Measurements from ENCODE around the gene KIF26B.

Gene KIF26B

DNA sequence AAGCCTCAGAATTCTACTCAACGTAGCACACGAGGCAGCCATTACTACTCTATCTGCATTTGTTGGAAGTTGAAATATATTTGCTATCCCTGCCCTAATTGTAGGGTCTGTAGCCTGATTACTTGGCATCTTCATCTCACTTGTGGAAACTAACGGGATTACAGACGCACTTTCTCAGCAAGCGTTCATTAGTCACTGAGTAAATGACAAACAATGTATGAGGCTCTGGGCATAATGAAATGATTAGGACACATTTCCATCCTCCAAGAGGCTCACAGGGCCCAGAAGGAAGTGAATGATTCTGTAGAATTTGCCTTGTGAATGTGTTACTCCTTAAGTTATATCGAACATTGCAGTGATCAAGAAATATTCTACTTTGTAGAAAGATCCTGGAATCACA is 78.1 kb downstream of the KIF26B start:
- Histone ChIP-seq H3K79me2 (ENCODE audit: insufficient read depth, low read length) (no peaks in the 10 kb centered on the region), H3K4me2 (ENCODE audit: low read depth, low read length, poor library complexity, severe bottlenecking) (no peak overlapping the region), H4K20me1 (ENCODE audit: insufficient read depth, low read length, poor library complexity, severe bottlenecking) (no peaks in the 10 kb centered on the region), H3K36me3 (ENCODE audit: insufficient read depth, low read length) (no peaks in the 10 kb centered on the region), H3K9me2 (replicated peaks; ENCODE audit: low read depth, low read length) (no peaks in the 10 kb centered on the region), H3K27me3 (ENCODE audit: insufficient read depth, low read length, poor library complexity, severe bottlenecking) (no peaks in the 10 kb centered on the region), H2AFZ (ENCODE audit: low read length) (no peak overlapping the region), H3K9ac (ENCODE audit: low read depth, low read length, poor library complexity, severe bottlenecking) (no peak overlapping the region), H3F3A (ENCODE audit: low read depth) (no peaks in the 10 kb centered on the region), H3K4me1 (ENCODE audit: insufficient read depth, low read length, poor library complexity, severe bottlenecking) (no peaks in the 10 kb centered on the region), H3K4me3 (ENCODE audit: low read length, poor library complexity, severe bottlenecking) (no peak overlapping the region), H3K9me3 (ENCODE audit: insufficient read depth, low read depth, low read length) (no peaks in the 10 kb centered on the region)
- TF ChIP-seq EZH2phosphoT487 (IDR thresholded peaks at IDR 0.05; ENCODE audit: borderline replicate concordance), result no peak
- TF ChIP-seq, protein P1, sequence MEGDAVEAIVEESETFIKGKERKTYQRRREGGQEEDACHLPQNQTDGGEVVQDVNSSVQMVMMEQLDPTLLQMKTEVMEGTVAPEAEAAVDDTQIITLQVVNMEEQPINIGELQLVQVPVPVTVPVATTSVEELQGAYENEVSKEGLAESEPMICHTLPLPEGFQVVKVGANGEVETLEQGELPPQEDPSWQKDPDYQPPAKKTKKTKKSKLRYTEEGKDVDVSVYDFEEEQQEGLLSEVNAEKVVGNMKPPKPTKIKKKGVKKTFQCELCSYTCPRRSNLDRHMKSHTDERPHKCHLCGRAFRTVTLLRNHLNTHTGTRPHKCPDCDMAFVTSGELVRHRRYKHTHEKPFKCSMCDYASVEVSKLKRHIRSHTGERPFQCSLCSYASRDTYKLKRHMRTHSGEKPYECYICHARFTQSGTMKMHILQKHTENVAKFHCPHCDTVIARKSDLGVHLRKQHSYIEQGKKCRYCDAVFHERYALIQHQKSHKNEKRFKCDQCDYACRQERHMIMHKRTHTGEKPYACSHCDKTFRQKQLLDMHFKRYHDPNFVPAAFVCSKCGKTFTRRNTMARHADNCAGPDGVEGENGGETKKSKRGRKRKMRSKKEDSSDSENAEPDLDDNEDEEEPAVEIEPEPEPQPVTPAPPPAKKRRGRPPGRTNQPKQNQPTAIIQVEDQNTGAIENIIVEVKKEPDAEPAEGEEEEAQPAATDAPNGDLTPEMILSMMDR (conservative IDR thresholded peaks at IDR 0.05; ENCODE audit: low read length), result no peak

DNA sequence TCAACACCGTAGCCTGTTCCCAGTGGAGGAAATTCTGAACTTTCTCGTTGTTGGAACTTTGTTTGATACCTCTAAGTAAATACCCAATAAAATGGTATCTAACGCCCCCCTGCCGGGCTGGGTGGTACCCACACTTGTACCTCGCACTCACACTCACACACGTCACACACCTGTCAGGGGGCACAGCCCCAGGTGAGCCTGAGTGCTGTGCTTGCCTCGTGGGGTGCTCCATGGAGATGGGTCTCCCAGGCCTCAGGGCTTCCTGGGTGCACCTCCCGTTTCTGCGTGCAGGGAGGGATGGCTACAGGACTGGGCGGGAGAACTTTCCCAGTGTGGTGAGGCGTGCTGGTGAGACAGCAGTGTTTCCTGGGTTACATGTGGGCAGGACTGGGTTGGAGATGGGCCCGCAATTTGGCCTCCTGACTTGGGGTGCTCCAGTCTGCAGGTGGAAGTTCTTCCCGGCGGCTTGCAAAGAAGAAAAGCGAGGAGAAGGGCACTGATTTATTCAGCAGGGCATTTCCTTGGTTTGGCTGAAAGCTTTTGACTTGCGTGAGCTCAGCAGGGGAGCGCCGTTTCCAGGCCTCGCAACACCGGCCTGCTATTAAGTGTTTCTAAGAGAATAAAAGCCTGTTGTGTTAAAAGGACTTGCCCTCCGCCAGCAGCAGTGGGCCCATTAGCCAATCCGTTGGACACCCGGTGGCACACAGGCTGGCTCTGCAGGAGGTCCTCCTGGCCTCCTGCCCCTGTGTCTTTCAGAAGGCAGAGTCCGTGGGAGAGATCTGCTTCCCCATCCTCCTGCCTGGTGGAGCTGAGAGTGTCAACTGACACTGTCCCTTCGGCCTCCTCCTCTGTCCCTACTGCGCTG is 79.7 kb downstream of the KIF26B start:
- H3K9me3 ChIP-seq (ENCODE audit: insufficient read depth, low read depth, low read length), result no peaks in the 10 kb centered on the region
- H4K20me1 ChIP-seq (ENCODE audit: insufficient read depth, low read length, poor library complexity, severe bottlenecking), result no peaks in the 10 kb centered on the region
- H2AFZ ChIP-seq (ENCODE audit: low read length), result no peak overlapping the region
- no peaks in the 10 kb centered on the region for H3K4me1 ChIP-seq (ENCODE audit: insufficient read depth, low read length, poor library complexity, severe bottlenecking)
- no peaks in the 10 kb centered on the region for H3K36me3 ChIP-seq (ENCODE audit: insufficient read depth, low read length)
- no peak overlapping the region for H3K9ac ChIP-seq (ENCODE audit: low read depth, low read length, poor library complexity, severe bottlenecking)
- H3K9me2 ChIP-seq (replicated peaks; ENCODE audit: low read depth, low read length), result no peaks in the 10 kb centered on the region
- H3K27me3 ChIP-seq (ENCODE audit: insufficient read depth, low read length, poor library complexity, severe bottlenecking), result no peaks in the 10 kb centered on the region
- TF ChIP-seq, protein P1 (conservative IDR thresholded peaks at IDR 0.05; ENCODE audit: low read length), result no peak
- TF ChIP-seq EZH2phosphoT487 (IDR thresholded peaks at IDR 0.05; ENCODE audit: borderline replicate concordance), result no peak
- no peaks in the 10 kb centered on the region for H3F3A ChIP-seq (ENCODE audit: low read depth)
- H3K79me2 ChIP-seq (ENCODE audit: insufficient read depth, low read length), result no peaks in the 10 kb centered on the region
- H3K4me2 ChIP-seq (ENCODE audit: low read depth, low read length, poor library complexity, severe bottlenecking), result no peak overlapping the region
- no peak overlapping the region for H3K4me3 ChIP-seq (ENCODE audit: low read length, poor library complexity, severe bottlenecking)

DNA sequence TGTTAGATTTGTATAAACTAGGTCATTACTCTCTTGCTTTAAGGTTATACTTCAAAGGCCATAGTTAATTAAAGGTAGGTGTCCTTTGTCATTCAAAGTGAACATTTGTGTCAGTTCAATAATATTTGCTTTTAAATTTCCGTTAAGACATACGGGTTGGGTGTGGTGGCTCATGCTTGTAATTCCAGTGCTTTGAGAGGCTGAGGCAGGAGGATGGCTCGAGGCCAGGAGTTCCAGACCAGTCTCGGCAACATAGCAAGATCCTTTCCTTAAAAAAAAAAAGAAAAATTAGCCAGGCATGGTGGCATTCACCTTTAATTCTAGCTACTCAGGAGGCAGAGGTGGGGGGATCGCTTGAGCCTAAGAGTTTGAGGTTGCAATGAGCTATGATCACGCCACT is 80.4 kb downstream of the KIF26B start:
- H3K4me2 ChIP-seq (ENCODE audit: low read depth, low read length, poor library complexity, severe bottlenecking), result no peak overlapping the region
- no peak overlapping the region for H2AFZ ChIP-seq (ENCODE audit: low read length)
- no peaks in the 10 kb centered on the region for H4K20me1 ChIP-seq (ENCODE audit: insufficient read depth, low read length, poor library complexity, severe bottlenecking)
- no peak overlapping the region for H3K4me3 ChIP-seq (ENCODE audit: low read length, poor library complexity, severe bottlenecking)
- no peaks in the 10 kb centered on the region for H3K9me2 ChIP-seq (replicated peaks; ENCODE audit: low read depth, low read length)
- no peaks in the 10 kb centered on the region for H3K79me2 ChIP-seq (ENCODE audit: insufficient read depth, low read length)
- no peaks in the 10 kb centered on the region for H3K27me3 ChIP-seq (ENCODE audit: insufficient read depth, low read length, poor library complexity, severe bottlenecking)
- no peaks in the 10 kb centered on the region for H3K36me3 ChIP-seq (ENCODE audit: insufficient read depth, low read length)
- TF ChIP-seq EZH2phosphoT487 (IDR thresholded peaks at IDR 0.05; ENCODE audit: borderline replicate concordance), result no peak
- TF ChIP-seq, protein P1 (conservative IDR thresholded peaks at IDR 0.05; ENCODE audit: low read length), result no peak
- H3K4me1 ChIP-seq (ENCODE audit: insufficient read depth, low read length, poor library complexity, severe bottlenecking), result no peaks in the 10 kb centered on the region
- H3K9me3 ChIP-seq (ENCODE audit: insufficient read depth, low read depth, low read length), result no peaks in the 10 kb centered on the region
- H3F3A ChIP-seq (ENCODE audit: low read depth), result no peaks in the 10 kb centered on the region
- H3K9ac ChIP-seq (ENCODE audit: low read depth, low read length, poor library complexity, severe bottlenecking), result no peak overlapping the region

All from Loucy (cell line).